Fibroblast of lung (primary cell): Measurements from ENCODE around the gene EIF1AY. TPM values are rescaled to one million over a fixed set of nuclear protein-coding genes. Genes with fewer than 3 reads are reported as not detected.

Experiments used
- DNase-seq, 2 donors: peaks; one replicate each; pipeline versions ENCODE4 v3.0.0 to v3.0.0-alpha.2; 2010; ENCODE audit warnings: low read depth in 2 of 2
- H2AFZ ChIP-seq: 2 replicates; pipeline ENCODE4 v1.5.1; 2012; ENCODE audit warnings: low read length, control low read depth, inconsistent platforms
- H3K27ac ChIP-seq: 2 replicates; pipeline ENCODE4 v1.5.1; 2011; ENCODE audit warnings: low read length, control low read depth; ENCODE audit not compliant: insufficient read depth
- H3K27me3 ChIP-seq: 2 replicates; pipeline ENCODE4 v1.5.1; 2011; ENCODE audit warnings: mild to moderate bottlenecking, low read length; ENCODE audit not compliant: control insufficient read depth, insufficient read depth
- H3K36me3 ChIP-seq: 2 replicates; pipeline ENCODE4 v1.5.1; 2011; ENCODE audit warnings: low read length; ENCODE audit not compliant: control insufficient read depth, insufficient read depth
- H3K4me1 ChIP-seq: 2 replicates; pipeline ENCODE4 v1.5.1; 2011; ENCODE audit warnings: low read length; ENCODE audit not compliant: control insufficient read depth, insufficient read depth; ENCODE audit errors: extremely low read depth
- H3K4me2 ChIP-seq: 2 replicates; pipeline ENCODE4 v1.5.1; 2011; ENCODE audit warnings: low read length, control low read depth; ENCODE audit not compliant: insufficient read depth; ENCODE audit errors: extremely low read depth
- H3K4me3 ChIP-seq, 4 experiments: fragments of 200-600 bp in 1 of 4; sonication (generic) in 1 of 4; replicated peaks in 1 of 4; 2 replicates each; pipeline ENCODE4 v1.5.1; 2011 to 2016; ENCODE audit warnings: low read length in 4 of 4, low read depth in 3 of 4, mild to moderate bottlenecking in 3 of 4, control low read depth in 2 of 4, inconsistent platforms in 1 of 4, mixed read lengths in 1 of 4; ENCODE audit not compliant: insufficient read depth in 1 of 4; ENCODE audit errors: control extremely low read depth in 1 of 4
- H3K79me2 ChIP-seq: 2 replicates; pipeline ENCODE4 v1.5.1; 2012; ENCODE audit warnings: mild to moderate bottlenecking, low read length, inconsistent platforms; ENCODE audit not compliant: control insufficient read depth, insufficient read depth
- H3K9ac ChIP-seq: 2 replicates; pipeline ENCODE4 v1.5.1; 2011; ENCODE audit warnings: mild to moderate bottlenecking, low read length, control low read depth; ENCODE audit not compliant: insufficient read depth
- H3K9me3 ChIP-seq: 2 replicates; pipeline ENCODE4 v1.5.1; 2012; ENCODE audit warnings: low read depth, low read length; ENCODE audit not compliant: control insufficient read depth, insufficient read depth
- H4K20me1 ChIP-seq: 2 replicates; pipeline ENCODE4 v1.5.1; 2011; ENCODE audit warnings: low read length; ENCODE audit not compliant: control insufficient read depth, insufficient read depth; ENCODE audit errors: extremely low read depth
- CTCF ChIP-seq, 2 donors: IDR thresholded peaks in 1 of 2; conservative IDR thresholded peaks in 1 of 2; 1 replicate in 1 of 2; 2 replicates in 1 of 2; pipeline ENCODE4 v1.5.1; 2011 to 2012; ENCODE audit warnings: low read length in 2 of 2, control low read depth in 1 of 2, inconsistent platforms in 1 of 2, low read depth in 1 of 2, mild to moderate bottlenecking in 1 of 2
- EZH2 ChIP-seq: IDR thresholded peaks from 2 replicates; pipeline ENCODE4 v1.5.1; 2012; ENCODE audit warnings: low read length, control low read depth, mild to moderate bottlenecking; ENCODE audit errors: missing control alignments
- polyA plus RNA-seq, 2 donors: library from polyadenylated mRNA; depleted of rRNA in 1 of 2; stranded (reverse) in 1 of 2; unstranded in 1 of 2; fragments of >200 nt; gene quantifications; 2 replicates each; pipeline ENCODE4 v1.2.1, GENCODE V29; 2011 to 2012; ENCODE audit warnings: missing spikeins in 1 of 2
- total RNA-seq: library from RNA; depleted of rRNA; stranded (reverse); fragments of >200 nt; gene quantifications from 2 replicates; pipeline ENCODE4 v1.2.1, GENCODE V29; 2014

The EIF1AY gene
- total and polyA plus RNA-seq, 2 donors (not counting 1 experiment from before 2014, with no cell fraction given): 25.0 TPM; not detected in 1

GRCh38 chrY:20581687-20582086 is 6.1 kb downstream of the EIF1AY start:
- DNase-seq: no peak
- H3K27me3 ChIP-seq: no peaks in the 10 kb centered on the region
- no peaks in the 10 kb centered on the region for H3K79me2 ChIP-seq
- H3K9ac ChIP-seq: no peak overlapping the region
- H3K4me3 ChIP-seq: no peak overlapping the region
- TF ChIP-seq EZH2 (no peak), CTCF (conservative IDR thresholded peaks at IDR 0.05 in 1 of 2, IDR thresholded peaks at IDR 0.05 in 1 of 2; ENCODE audit: low read depth in 1 of 2, low read length in 2 of 2) (no peak)
- no peak overlapping the region for H2AFZ ChIP-seq
- H3K4me1 ChIP-seq: no peaks in the 10 kb centered on the region
- no peaks in the 10 kb centered on the region for H4K20me1 ChIP-seq
- H3K36me3 ChIP-seq: no peaks in the 10 kb centered on the region
- no peak overlapping the region for H3K4me2 ChIP-seq
- H3K27ac ChIP-seq: no peak overlapping the region
- no peaks in the 10 kb centered on the region for H3K9me3 ChIP-seq

DNA sequence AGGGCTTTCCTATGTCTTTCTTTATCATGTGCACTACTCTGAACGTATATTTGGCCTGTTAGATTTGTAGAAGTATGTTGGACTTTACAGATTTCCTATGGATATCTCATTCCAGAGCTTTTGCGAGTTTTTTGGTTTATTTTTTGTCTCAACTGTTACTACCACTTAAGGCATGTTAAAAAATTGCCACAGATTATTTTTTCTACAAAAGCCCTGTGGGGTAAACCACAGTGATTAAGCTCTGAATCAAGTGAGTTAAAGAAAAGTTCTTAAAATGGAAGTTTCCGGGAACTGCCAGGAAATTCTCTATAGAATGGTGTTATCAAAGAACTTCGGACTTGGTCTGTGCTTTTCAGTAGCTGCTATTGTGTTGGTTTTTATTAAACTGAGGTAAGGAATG is 10.6 kb downstream of the EIF1AY start:
- Histone ChIP-seq H4K20me1 (no peaks in the 10 kb centered on the region), H3K4me1 (no peaks in the 10 kb centered on the region), H3K36me3 (no peaks in the 10 kb centered on the region), H2AFZ (no peak overlapping the region), H3K79me2 (no peaks in the 10 kb centered on the region), H3K4me2 (no peak overlapping the region), H3K9ac (no peak overlapping the region), H3K27ac (no peak overlapping the region), H3K27me3 (no peaks in the 10 kb centered on the region), H3K9me3 (no peaks in the 10 kb centered on the region), H3K4me3 (no peak overlapping the region)
- TF ChIP-seq EZH2: no peak
- TF ChIP-seq CTCF (conservative IDR thresholded peaks at IDR 0.05 in 1 of 2, IDR thresholded peaks at IDR 0.05 in 1 of 2; ENCODE audit: low read depth in 1 of 2, low read length in 2 of 2): no peak
- no peak for DNase-seq

Other genes starting within 250 kb of the EIF1AY start
- gene RPS4Y2, start 180.3 kb downstream of the EIF1AY start, total RNA-seq: not detected in 2 replicates
- gene RPS4Y2, start 180.3 kb downstream of the EIF1AY start, polyA plus RNA-seq: not detected in 2 replicates